ENCODE data around the gene CD226.

DNA sequence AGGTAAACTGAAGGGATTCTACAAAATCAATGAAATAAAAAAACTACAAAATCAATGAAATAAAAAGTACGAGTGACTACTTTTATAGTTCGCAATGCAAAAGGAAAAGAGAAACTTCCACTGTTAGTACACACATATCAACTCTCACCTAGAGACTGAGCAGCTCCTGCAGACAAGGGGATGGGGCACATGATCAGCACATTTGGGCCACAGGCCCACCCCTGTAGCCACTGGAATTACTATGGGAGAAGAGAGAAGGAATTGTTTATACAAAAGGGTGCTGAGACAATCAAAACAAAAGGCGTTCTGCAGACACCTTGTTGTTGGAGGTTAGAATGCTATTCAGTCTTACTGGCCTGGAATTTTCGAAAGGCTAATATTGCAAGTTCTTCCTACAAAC, 34.7 kb upstream of the CD226 start:
- TF ChIP-seq, protein P1, sequence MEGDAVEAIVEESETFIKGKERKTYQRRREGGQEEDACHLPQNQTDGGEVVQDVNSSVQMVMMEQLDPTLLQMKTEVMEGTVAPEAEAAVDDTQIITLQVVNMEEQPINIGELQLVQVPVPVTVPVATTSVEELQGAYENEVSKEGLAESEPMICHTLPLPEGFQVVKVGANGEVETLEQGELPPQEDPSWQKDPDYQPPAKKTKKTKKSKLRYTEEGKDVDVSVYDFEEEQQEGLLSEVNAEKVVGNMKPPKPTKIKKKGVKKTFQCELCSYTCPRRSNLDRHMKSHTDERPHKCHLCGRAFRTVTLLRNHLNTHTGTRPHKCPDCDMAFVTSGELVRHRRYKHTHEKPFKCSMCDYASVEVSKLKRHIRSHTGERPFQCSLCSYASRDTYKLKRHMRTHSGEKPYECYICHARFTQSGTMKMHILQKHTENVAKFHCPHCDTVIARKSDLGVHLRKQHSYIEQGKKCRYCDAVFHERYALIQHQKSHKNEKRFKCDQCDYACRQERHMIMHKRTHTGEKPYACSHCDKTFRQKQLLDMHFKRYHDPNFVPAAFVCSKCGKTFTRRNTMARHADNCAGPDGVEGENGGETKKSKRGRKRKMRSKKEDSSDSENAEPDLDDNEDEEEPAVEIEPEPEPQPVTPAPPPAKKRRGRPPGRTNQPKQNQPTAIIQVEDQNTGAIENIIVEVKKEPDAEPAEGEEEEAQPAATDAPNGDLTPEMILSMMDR (IDR thresholded peaks at IDR 0.05): no peak
- no peak for TF ChIP-seq EZH2 (IDR thresholded peaks at IDR 0.05)
- TF ChIP-seq EZH2phosphoT487 (IDR thresholded peaks at IDR 0.05): no peak
